Nucleus accumbens (tissue), 56 donors: ENCODE data around the gene ZDHHC17.

Source experiments
- DNase-seq, 56 donors: peaks; one replicate each; lab custom pipeline; 2025; lab: John Stamatoyannopoulos, UW

Gene ZDHHC17

DNA sequence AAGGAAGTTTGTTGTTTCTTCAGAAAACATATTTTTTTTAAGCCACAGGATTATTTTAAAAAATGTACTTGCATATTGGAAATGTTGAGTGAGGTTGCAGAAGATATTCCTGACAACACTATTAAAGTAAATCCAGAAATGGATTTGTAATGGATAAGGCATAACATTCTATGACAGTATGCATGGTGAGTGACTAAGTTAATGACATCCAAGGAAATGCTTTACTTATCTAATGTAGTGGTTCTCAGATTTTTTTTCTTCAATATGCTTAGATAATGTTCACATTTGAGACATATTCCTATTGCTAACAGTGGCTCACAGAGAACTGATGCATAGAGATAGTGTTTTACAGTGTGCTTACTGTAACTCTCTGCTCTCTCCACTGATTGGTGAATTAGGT is 49.4 kb downstream of the ZDHHC17 start:
- DNase-seq, result no peak

DNA sequence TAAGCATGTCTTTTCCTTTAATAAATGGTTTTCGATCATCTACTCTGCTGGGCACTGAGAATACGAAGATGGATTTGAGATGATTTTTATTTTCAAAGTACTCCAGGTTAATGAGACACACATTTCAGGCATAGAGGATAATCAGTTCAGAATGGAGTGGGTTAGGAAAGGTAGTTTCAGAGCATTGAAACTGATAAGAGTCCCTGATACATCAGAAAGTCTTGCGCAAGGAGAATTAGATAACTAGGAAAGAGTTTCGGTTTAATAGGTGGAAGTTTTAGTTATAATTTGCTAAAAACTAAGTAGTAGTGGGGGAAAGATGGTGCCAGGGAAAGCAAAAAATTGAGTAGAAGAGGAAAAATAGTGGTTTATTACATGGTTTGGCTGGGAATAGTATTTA is 50.1 kb downstream of the ZDHHC17 start:
- DNase-seq, result no peak

DNA sequence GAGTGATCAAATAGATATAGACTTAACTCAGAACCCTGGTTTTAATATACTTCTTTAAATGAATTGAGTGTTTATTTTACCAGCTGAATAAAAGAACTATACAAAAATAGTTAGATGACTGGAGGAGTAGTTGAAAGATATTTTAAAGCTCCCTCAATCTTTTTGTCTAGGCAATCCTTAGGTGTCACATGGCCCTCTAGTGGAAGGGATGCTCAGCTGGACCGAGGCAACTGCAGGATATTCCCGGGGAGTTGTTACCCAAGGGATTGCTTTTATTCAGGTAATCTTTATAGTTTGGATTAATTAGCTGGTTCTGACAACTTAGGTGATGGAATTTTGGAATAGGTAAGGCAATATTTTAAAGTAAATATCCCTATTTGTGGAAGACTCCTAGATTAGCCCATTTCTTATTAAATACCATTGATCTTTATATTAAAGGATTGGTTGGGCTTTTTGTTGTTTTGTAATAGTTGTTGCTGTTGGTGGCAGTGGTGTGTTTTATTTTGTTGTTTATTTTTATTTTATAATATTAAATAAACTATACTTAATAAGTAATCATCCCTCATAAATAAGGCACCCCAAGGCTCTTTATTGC is 57.1 kb downstream of the ZDHHC17 start:
- DNase-seq, result peak in 4 of 56 donors; percentile 0 to 11 (median 6)

DNA sequence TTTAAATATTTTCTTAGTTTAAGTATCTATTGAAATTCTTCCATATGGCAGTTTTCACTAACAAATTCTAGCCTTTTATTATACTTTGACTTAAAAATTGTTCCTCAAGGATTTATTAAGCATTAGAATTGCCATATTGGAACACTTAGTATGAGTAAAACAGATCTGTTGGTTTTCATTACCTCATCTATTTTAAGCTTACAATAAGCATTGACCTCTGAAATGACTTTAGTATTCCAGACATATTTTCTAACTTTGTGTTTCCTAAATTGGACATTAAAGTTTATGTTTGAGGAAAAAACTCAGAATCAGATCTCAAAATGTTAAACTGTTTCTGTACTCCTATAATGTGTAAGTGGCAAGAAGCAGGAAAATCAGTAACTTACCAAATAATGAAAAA is 66.5 kb downstream of the ZDHHC17 start:
- DNase-seq, result no peak

DNA sequence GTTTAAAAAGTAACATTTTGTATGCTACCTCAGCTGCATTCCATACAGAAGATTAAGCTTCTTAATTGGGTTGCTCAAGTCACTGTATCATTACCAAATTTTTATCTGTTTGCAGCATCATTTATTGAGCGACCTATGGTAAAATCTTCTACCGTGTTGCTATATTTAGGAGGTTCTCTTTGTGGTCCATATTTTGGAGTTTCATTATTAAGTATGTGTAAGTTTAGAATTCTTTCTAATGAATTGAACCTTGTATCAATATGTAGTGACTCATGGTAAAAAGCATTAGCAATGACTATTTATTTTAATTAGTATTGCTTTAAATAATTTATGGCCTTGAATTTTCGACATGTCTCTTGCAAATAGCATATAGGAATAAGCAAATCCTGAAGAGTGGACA is 72.7 kb downstream of the ZDHHC17 start:
- DNase-seq, result no peak

DNA sequence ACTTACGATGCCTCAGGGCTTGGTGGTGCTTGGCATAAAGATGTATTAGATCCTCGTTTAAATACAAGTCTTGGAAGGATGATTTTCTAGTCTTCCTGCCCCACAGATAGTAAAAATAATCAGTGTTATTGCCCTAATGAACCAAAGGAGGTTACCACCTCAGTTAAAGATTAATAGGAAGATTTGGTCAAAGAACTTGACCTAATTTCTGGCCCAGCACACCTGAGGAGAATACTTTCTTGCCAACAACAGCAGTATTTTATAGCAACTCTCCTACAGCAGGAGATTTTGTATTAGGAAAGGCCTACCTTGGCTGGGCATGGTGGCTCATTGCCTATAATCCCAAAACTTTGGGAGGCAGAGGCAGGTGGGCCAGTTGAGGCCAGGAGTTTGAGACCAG is 83.3 kb downstream of the ZDHHC17 start:
- DNase-seq, result no peak

DNA sequence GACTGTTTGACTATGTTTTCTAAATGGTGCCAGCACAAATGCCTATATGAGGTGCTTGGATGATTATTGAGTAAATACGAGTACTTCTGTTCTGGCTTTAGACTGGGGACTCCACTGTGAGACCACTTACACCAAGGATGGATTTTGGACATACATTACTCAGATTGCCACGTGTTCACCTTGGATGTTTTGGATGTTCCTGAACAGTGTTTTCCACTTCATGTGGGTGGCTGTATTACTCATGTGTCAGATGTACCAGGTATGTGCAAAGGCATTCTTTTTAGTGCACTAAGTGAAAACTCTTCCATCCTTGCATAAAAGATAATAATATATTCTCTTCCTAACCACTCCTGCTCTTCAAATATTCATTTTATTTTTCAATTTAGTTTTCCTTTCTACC is 84.2 kb downstream of the ZDHHC17 start:
- peak in 13 of 56 donors; percentile 3 to 60 (median 21) for DNase-seq

DNA sequence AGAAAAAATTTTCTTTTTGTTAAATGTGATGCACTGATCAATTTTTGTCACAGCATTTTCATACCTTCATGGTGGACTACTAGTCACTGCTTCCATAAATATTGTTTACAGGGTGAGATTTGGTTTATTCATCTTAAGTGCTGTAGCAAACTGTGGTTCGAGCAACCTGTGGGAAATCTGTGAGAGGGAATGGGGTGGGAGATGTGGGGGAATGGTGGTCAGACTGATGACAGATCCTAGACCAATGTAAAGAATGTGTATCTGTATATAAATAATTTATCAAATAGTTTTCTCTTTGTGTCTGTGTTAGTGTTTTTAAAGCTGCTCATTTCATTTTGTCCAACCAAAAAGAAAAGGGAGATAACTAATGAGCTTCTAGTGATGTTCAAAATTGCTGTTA is 88.2 kb downstream of the ZDHHC17 start:
- no peak for DNase-seq

DNA sequence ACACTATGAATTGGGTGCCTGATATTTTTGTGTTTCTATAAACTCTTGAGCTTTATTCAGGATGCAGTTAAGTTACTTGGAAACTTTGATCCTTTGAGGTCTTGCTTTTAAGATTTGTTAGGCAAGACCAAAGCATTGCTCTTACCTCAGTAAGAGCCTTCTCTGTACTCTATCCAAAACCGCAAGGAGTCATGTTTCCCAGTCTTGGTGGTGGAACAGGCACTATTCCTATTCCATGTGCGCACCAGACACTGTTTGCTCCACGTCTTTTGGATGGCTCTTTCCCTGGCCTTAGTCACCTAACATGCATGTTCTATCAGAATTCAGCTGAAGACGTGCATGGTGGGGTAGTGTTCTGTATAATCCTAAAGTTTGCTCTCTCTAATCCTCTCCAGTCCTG is 91.4 kb downstream of the ZDHHC17 start:
- no peak for DNase-seq

DNA sequence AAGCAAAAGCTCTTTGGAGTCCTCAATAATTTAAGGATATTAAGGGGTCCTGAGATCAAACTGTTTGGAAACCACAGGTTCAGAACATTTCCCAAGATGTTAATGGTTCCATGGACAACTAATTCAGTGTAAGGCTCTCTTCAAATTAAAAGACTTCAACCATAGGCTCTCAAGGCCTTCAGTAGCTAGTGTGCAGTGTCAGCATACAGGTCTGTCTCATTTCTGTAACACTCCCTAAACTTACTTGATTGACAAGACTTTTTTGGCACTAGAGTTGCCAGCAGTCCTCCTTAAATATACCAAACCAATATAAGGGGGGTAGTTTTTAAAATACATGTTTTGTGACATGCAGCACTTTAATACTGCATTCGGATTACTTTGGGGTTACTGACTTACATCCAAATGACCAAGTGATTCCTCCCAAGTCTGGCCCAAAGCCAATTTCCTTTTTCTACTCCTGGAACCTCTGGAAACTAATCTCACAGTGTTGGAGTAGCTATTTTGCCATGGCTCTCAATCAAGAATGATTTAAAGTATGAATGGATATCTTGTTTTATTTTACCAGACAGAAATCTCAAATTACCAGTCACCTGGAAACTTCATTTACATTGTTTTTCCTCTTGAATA is 92.2 kb downstream of the ZDHHC17 start:
- no peak for DNase-seq

DNA sequence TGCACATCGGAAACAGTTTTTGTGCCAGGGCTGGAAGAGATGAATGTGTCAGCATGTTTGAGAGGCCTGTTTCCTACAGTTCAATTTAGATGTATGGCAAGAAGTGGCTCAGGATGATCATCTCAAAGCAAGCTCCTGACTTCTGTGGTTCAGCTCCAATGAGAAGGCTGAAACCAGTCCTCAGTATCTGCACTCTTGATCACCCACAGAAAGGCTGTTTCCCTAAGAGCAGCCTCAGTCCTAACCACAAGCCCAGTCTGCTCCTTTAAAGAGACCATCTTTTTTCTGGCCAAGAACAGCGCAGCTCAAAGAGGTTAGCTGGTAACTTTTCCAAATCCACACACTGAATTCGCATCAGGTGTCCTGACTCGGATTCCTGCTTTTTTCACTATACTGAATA is 95.7 kb downstream of the ZDHHC17 start:
- DNase-seq, result no peak

DNA sequence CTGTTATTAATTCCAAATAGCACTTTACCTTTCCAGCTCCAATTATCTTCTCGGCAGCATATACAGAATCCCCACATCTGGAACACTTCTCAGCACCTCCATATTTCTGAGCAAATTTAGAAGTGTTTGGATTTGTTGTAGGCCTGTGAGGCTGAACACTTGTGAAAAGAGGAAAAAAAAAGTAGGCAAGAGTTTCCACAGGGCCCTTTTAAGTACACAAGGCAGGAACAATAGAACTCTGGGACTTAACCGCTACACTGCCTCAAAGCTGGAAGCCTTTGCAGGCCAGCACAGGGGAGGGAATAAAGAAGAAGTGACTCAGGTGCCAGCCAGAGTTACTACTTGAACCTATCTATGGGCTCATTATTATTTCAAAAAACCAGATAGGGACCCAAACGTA is 96.3 kb downstream of the ZDHHC17 start:
- no peak for DNase-seq

DNA sequence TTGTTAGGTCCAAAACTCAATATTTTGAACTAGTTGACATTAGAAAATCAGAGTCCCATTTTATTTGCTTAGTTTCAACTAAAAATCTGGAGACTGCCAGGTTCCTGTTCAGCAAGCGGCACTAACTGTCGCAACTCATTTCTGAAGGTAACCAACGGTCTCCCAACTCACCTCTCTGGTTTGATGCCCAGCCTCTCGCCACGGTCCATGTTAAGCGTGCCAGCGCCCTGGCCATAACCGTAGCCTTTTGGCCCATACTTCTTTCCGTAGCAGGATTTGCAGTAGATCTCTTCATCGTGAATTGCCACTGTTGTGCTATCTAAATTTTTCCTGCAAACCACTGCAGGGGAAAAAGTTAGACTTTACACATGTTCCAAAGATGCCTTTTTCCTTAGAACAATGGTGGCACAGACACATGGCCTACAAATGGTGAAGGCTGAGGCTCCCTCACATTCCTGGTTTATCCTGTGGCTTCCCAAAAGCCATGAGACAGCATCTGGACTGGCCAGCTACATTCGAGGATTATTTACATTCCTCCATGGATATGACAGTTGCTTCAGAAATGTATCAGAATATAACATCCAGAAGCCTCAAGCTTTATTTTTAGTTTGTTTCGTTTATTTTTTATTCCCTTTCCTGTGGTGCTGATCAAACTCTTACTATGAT is 99.2 kb downstream of the ZDHHC17 start:
- no peak for DNase-seq

DNA sequence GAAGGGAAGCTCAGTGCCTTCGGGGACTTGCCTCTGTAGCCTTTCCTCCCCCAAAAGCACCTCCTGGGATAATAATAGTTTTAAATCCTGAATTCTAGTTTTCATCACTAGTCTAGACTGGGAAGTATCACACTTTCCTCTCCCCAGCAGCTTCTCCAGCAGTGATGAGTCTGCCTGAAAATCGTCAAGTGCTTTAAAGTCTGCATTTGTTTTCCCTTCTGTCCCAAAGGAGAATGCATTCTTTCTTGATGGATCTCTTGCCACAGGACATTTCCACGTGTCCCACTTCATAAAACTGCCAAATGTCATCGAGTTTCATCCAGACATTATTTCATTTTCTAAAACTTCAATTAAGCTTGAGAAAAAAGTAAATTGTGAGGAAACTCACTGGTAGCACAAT is 99.9 kb downstream of the ZDHHC17 start:
- no peak for DNase-seq

DNA sequence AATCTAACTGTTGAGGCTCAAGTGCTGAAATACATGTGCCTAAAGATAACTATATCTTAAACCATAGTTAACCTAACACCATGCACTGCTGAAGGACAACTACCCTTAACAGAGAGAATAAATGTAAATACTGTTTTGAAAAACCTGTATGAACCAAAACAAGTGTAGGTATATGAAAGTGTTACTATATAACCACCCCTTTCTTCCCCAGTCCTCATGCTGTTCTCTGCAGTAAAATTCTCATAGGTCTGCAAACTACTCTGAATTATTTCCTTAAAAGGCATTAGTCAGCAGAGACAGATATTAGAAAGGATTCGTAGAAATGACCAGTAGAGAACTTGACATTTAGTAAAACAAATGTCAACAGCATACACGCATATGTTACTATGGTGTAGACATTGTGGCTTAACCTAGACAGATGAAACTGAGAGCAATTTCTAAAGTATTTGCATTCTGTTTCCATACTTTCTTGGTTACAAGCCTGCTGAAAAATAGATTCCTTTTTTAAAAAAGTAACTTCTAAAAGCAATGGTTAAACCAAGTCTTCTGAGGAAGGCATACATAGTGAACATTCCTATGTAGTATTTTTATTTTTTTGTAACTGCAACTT is 101.0 kb downstream of the ZDHHC17 start:
- DNase-seq, result no peak

DNA sequence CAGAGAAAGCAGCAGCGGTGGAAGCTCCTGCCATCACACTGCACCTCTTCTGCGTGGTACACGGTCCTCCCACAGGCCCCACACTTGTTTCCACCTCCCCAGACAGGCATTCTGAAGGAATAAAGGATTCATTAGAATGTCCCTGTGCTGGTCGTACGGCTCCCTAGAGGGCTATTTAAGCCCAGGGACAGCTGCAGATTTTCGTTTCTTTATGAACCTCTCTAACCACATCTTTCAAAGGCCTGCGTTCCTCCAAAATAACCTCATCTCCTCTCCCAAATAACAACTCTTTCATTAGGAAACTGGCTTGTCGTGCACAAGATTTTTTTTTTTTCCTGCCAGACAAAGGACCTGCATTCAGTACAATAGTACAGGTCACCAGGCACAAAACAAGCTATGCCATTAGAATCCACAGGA is 102.2 kb downstream of the ZDHHC17 start:
- DNase-seq, result no peak

DNA sequence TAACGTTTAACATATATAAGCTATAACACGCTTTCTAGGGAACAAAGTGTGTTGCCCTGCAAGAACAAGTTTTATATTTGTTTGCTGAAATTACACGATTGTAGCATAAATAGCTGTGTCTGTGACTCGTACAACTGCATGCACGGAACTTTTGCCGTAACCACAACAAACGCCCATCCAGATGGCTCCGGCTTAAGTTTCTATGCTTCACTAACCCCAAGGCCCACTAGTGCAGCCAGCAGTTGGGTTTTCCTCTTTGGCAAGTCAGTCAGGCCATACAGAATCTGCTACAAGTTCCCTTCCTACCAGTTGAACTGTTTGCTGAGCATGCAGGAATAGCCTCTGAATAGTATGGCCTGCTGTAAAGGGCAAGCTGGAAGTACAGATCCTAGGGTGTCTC is 102.8 kb downstream of the ZDHHC17 start:
- no peak for DNase-seq

DNA sequence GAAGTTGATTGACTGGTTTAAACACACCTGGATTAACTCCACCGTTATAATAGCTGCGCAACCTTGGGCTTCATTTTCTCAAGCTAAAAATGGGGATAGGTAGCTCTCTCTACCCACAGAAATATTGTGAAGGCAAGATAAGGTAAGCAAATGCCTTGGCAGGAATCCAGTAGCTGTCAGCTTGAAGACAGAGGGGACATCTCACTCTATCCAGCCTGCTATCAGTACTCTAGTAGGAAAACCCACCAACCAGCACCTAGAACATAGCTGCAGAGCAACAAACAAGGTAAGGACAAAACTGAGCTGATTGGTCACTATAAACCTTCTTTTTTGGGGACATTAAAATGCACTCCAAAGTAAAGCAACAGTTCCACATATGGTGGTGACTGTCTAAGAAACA is 107.2 kb downstream of the ZDHHC17 start:
- no peak for DNase-seq

DNA sequence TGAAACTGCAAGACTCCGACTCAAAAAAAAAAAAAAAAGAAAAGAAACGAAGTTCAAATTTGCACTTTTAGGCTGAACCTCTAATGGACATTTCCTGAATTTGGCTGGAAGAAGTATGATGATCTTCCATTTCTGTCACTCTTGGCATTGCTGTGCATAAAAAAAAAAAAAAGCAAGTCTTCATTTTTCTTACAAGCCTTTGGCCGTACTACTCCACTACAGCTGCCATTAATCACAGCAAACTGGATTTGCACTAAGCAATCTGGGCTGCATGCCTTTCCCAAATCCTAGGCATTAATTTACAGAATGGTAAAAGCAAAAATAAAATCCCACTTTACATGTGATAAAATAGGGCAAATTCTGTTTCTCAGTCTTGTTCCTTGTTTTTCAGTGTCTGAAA is 107.8 kb downstream of the ZDHHC17 start:
- DNase-seq, result no peak

DNA sequence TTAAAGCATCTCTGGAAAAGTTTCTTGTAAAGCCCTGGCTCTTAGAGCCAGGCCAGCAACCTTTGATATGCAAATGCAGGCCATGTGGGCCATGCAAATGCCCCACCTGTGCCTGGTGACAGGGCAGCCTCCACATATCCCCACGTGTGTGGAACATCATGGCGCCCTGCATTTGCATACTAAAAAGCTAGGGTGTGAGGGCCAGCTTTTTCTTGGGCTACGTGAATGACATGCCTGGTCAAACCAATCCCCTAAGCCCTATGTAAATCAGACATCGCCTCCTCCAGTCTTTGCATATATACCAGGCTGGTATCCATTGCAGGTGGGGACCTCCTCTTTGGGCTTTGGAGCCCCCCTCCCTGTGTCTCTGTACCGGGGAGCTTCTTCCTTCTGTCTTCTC is 108.5 kb downstream of the ZDHHC17 start:
- no peak for DNase-seq

DNA sequence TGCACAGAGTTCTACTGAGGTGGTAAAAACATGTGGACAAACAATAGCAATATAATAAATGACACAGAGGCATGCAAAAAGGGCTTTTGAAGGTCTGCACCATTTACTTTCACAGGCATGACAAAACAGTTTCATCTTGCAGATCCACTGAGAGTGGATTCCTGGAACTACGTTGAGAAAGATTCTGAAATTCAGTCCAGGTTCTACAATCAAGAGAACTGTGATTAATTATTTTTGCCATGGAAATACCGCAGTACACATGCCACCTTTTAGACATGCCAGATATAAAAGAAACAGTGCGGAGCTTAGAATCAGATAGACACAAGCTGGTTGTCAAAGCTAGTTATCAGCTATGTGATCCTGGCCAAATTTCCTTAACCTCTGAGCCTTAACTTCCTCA is 110.1 kb downstream of the ZDHHC17 start:
- no peak for DNase-seq
